ENCODE results near the gene H2AZ1.

The H2AZ1 gene

DNA sequence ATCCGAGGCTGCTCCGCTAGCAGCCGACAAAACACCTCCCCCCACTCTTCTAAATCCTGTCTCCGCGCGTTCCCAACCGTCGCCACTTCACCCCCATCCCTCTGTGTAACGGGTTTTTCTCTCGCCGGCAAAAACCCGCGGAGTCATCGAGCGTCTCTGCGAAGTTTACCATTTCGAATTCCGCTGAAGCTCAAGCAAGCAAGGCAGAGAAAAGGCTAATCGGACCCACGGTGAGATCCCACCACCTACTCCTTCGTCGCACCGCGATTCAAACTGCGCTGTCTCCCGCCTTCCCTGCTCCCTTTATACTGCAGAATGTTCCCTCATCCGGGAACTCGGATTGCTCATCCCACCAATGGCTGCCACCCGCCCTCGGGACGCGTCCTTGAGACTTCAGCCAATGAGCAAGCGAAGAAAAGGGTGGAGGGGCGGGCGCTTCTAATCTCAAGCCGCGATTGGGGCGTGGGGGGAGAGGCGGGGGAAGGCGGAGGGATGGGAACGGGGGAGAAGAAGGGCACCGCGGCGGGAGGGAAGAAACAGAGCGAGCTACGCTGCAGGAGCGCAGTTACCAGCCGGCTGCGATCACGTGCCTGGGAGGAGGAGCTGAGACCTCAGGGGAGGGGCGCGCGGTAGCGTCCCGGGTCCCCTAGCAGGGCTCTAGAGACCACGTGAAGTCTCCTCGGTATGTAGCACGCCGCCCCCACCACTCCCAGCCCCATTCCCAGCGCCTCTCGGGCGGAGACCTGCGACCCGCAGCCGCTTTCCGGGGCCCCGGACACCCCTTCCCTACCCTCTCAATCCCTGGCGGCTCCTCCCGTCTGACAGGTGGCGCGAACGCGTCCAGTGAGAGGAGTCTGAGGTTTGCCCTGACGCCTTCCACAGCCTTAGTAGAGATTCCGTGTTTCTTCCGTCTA lies at the start of gene H2AZ1:
H2AZ1 (minus strand) TSS at position 277 of the 914 bp plus-strand sequence; CDS start at position 172, 105 bp downstream.
- Mint-ChIP-seq H3K4me3 (no peak within 1 kb of the TSS), H3K9me3 (no peaks in the 10 kb centered on the region), H3K27me3 (no peaks in the 10 kb centered on the region), H3K36me3 (no peaks in the 10 kb centered on the region), H3K4me1 (peaks cover 2% of the 10 kb centered on the region), H3K27ac (no peak within 1 kb of the TSS)
- ATAC-seq: peak; percentile 87

DNA sequence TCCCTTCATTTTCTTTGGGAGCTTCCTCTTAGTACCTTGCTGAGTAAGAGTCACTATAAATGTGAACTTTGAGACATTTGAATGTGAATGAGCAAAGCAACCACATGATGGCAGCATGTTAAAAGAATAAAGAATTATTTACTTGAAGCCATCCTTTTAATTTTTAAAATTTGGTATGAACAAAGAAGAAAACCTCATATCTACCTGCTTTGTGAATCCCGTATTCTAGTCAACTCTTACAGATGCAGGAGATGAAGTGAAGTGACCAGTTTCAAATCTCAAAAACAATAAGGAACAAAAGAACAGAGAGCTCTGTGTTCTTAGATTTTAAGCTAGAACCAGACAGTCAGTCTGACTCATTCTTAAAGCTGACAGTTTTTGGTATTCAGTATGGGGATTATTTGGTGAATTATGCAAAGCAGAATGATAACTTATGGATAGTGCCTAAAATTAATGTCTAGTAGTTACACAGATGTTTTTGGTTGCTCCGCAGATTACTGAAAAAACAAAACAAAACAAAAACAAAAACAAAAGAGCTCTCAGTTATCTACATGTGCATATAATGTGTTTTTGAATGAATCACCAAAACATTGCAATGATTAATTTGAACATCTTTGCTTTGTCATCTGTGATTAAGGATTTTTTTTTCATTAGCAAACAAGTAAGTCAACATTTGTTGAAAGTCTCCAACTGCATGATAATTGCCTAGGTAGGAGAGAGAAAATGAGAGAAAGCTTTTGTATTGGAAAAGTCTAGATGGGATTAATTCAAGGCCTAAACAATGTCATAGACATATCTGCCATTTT lies 48.2 kb upstream of the H2AZ1 start:
- no peaks in the 10 kb centered on the region for H3K9me3 Mint-ChIP-seq
- H3K27ac Mint-ChIP-seq: no peak overlapping the region
- H3K27me3 Mint-ChIP-seq: no peaks in the 10 kb centered on the region
- H3K36me3 Mint-ChIP-seq: no peaks in the 10 kb centered on the region
- H3K4me3 Mint-ChIP-seq: no peak overlapping the region
- no peak for ATAC-seq
- H3K4me1 Mint-ChIP-seq: no peaks in the 10 kb centered on the region

DNA sequence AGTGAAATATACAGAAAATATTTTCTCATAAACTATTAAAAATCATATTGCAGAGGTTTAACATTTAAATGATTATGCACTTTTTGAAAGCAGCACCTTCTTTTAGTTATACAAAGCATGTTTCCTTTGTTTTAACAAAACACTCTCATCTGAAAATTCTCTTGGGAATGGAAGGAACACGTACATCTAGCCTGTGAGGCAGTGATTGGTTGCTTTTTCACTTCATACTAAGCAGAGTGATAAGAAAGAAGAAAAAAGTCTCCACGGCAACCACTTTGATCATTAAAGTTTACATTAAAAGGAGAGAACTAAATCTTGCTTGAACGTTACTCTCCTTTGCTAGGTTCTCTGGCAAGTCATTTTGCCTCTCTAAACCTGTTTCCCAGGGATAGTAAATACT lies 41.7 kb upstream of the H2AZ1 start:
- H3K9me3 Mint-ChIP-seq: no peaks in the 10 kb centered on the region
- H3K36me3 Mint-ChIP-seq: no peaks in the 10 kb centered on the region
- H3K4me3 Mint-ChIP-seq: no peak overlapping the region
- H3K4me1 Mint-ChIP-seq: no peaks in the 10 kb centered on the region
- ATAC-seq: no peak
- no peak overlapping the region for H3K27ac Mint-ChIP-seq
- H3K27me3 Mint-ChIP-seq: no peaks in the 10 kb centered on the region

- H3K9me3 Mint-ChIP-seq: no peaks in the 10 kb centered on the region
- peaks cover 28% of the 10 kb centered on the region for H3K27me3 Mint-ChIP-seq
- no peaks in the 10 kb centered on the region for H3K4me1 Mint-ChIP-seq
- no peak overlapping the region for H3K4me3 Mint-ChIP-seq
- ATAC-seq: no peak
- no peak overlapping the region for H3K27ac Mint-ChIP-seq
- H3K36me3 Mint-ChIP-seq: no peaks in the 10 kb centered on the region
These were observed 37.6 kb upstream of the H2AZ1 start for GRCh38 chr4:99987681-99988080.

GRCh38 chr4:99986792-99987191 lies 36.7 kb upstream of the H2AZ1 start:
- ATAC-seq: no peak
- no peak overlapping the region for H3K4me3 Mint-ChIP-seq
- no peaks in the 10 kb centered on the region for H3K4me1 Mint-ChIP-seq
- H3K27me3 Mint-ChIP-seq: peaks cover 33% of the 10 kb centered on the region
- H3K9me3 Mint-ChIP-seq: no peaks in the 10 kb centered on the region
- H3K36me3 Mint-ChIP-seq: no peaks in the 10 kb centered on the region
- H3K27ac Mint-ChIP-seq: no peak overlapping the region

DNA sequence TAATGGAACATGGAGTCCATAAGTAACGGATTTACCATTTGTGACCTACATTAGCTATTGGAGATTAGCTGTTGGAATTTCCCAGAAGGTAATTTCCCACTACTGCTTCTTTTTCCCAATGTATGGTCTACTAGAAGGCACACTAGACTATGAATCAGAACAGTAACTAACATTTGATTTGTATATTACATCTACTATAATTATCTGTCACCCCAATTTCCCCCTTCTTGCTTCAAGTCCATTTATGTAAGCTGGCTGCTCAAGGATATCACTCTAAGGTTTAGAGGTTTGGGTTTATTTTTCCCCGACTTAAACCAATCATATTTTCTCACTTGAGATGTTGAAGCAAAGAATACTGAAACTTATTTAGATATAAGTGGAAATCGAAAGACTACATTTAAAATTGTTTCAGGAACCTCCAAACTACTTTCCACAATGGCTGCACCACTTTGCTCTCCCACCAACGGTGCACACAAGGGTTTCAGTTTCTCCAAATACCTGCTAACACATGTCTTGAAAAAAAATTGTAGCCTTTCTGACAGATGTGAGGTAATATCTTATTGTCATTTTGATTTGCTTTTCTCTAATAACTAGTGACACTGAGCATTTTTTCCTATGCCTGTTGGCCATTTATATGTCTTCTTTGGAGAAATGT lies 33.3 kb upstream of the H2AZ1 start:
- no peak for ATAC-seq
- Mint-ChIP-seq H3K4me1 (no peaks in the 10 kb centered on the region), H3K4me3 (no peak overlapping the region), H3K27me3 (peaks cover 38% of the 10 kb centered on the region), H3K9me3 (peaks cover 2% of the 10 kb centered on the region), H3K36me3 (no peaks in the 10 kb centered on the region), H3K27ac (no peak overlapping the region)

DNA sequence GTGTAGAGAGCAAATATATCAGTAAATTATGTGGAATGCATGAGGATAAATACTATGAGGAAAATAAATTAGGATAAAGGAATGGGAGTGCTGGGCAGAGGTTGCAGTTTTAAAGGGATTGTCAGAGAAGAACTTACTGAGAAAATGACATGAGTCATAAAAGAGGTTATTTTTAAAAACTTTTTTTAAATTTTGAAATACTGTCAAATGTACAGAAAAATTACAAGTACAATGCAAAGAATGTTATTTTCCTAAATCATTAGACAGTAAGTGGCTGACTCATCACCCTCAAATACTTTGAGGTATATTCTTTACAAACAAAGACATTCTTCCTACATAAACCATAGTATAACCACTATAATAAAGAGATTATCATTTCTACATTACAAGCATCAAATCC lies 29.8 kb upstream of the H2AZ1 start:
- H3K9me3 Mint-ChIP-seq: peaks cover 2% of the 10 kb centered on the region
- H3K27ac Mint-ChIP-seq: no peak overlapping the region
- H3K27me3 Mint-ChIP-seq: peaks cover 26% of the 10 kb centered on the region
- H3K36me3 Mint-ChIP-seq: no peaks in the 10 kb centered on the region
- no peak for ATAC-seq
- no peaks in the 10 kb centered on the region for H3K4me1 Mint-ChIP-seq
- H3K4me3 Mint-ChIP-seq: no peak overlapping the region

DNA sequence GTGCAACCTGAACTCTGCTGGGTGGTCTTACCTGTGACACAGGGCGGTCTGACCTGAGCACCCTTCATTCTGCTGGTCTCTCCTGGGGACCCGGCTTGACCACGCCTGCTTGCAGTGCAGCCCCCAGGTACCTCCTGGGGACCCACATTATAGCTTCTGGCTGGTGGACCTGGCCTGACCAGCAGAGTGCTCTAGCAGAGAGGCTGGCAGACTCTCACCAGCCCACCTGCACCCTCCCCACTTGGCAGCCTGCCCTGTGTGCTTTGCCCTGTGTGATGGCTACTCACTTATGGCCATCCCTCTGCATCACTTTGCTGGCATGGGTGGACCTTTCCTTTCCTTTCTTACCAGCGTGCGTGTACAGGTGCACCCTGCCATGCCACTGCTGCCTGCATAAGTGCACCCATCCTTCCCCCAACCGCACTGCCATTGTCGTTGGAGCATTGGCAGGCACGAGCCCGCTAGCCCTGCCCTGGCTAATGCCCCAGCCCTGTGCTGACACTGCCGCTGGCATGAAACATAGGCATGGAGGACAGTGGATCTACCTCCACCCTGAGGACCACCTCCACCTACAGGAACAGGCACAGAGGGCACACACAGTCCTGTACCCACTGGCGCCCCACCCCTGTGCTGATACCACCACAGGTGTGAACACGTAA lies 21.5 kb upstream of the H2AZ1 start:
- no peaks in the 10 kb centered on the region for H3K4me1 Mint-ChIP-seq
- H3K9me3 Mint-ChIP-seq: no peaks in the 10 kb centered on the region
- no peaks in the 10 kb centered on the region for H3K36me3 Mint-ChIP-seq
- no peak overlapping the region for H3K4me3 Mint-ChIP-seq
- no peaks in the 10 kb centered on the region for H3K27me3 Mint-ChIP-seq
- ATAC-seq: no peak
- no peak overlapping the region for H3K27ac Mint-ChIP-seq

- Mint-ChIP-seq H3K9me3 (no peaks in the 10 kb centered on the region), H3K27ac (no peak overlapping the region), H3K36me3 (no peaks in the 10 kb centered on the region), H3K27me3 (no peaks in the 10 kb centered on the region), H3K4me3 (no peak overlapping the region), H3K4me1 (no peaks in the 10 kb centered on the region)
- ATAC-seq: no peak
These were observed 18.3 kb upstream of the H2AZ1 start for GRCh38 chr4:99968330-99968729.

- Mint-ChIP-seq H3K4me1 (no peaks in the 10 kb centered on the region), H3K9me3 (no peaks in the 10 kb centered on the region), H3K27ac (no peak overlapping the region), H3K36me3 (no peaks in the 10 kb centered on the region), H3K4me3 (no peak overlapping the region), H3K27me3 (no peaks in the 10 kb centered on the region)
- no peak for ATAC-seq
These were observed 16.6 kb upstream of the H2AZ1 start for GRCh38 chr4:99966692-99967091.

DNA sequence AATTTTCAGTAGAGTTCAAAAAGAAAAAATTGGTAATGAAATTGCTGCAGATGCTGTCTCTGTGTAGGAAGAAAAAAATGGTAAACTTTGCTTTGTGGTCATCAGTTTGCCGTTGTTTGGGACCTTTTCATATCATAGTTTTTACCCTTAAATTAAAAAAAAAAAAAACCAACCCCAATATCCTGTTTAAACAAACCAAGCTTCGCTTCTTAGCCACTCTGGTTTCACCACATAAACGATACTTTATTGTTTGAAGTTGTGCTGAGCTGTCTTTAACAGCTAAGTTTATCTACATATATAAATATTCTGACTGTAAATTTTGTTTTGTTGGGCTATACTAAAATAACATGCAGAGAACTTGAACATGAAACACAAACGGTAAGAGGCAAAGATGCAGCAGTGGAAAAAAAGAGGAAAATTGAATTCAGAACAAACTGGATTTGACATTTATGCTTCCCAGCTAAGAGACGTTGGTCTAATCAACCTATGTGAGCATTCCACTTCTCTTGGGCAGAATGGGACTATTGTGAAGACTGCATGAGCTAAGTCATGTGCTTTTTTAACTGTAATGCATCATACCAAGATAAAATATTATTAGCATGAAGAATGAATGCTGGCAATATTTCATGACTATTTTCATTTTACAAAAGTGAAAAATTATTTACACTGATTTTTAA lies 15.7 kb upstream of the H2AZ1 start:
- Mint-ChIP-seq H3K27ac (no peak overlapping the region), H3K27me3 (no peaks in the 10 kb centered on the region), H3K4me3 (no peak overlapping the region), H3K36me3 (no peaks in the 10 kb centered on the region), H3K4me1 (no peaks in the 10 kb centered on the region), H3K9me3 (no peaks in the 10 kb centered on the region)
- ATAC-seq: no peak

DNA sequence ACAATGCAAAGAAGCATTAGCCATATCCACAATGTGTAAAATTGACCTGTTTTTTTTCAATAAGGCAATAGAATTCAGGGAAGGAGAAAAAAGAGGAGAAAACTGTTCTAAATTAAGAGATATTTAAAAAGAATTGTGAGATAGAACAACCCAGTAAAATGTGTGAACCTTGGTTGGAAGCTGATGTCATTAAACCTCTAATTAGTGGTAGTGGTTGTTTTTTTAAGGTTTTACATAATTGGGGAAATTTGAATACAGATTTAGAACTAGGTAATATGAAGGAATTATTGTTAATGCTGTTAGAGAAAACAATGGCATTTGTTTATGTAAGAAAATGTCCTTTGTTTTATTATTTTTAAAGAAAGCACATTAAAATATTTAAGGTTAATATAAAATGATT lies 15.1 kb upstream of the H2AZ1 start:
- H3K36me3 Mint-ChIP-seq: no peaks in the 10 kb centered on the region

DNA sequence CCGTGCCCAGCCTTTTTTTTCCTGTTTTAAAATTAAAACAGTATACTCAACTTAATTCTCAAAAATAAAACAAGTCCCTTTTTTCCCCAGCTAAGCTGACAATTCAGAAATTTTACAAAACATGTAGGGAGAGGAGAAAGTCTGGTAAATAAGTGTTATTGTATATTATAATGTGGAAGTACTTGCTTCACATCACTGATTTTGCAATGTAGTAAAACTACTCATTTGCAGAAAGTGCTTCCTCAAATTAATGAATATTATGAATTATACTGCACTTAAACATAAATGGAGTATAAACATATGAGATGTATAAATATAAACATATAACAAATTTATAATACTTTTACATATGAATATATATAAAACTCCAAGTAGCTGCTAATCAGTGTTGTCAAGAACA lies 11.6 kb upstream of the H2AZ1 start:
- no peak overlapping the region for H3K27ac Mint-ChIP-seq
- no peaks in the 10 kb centered on the region for H3K4me1 Mint-ChIP-seq
- peaks cover 13% of the 10 kb centered on the region for H3K36me3 Mint-ChIP-seq
- no peak overlapping the region for H3K4me3 Mint-ChIP-seq
- ATAC-seq: no peak
- H3K9me3 Mint-ChIP-seq: peaks cover 4% of the 10 kb centered on the region
- H3K27me3 Mint-ChIP-seq: no peaks in the 10 kb centered on the region

More for the DNA sequence above, 15.1 kb upstream of the H2AZ1 start:
- no peaks in the 10 kb centered on the region for H3K27me3 Mint-ChIP-seq
- no peak overlapping the region for H3K27ac Mint-ChIP-seq
- no peak overlapping the region for H3K4me3 Mint-ChIP-seq
- ATAC-seq: no peak
- H3K9me3 Mint-ChIP-seq: no peaks in the 10 kb centered on the region
- H3K4me1 Mint-ChIP-seq: no peaks in the 10 kb centered on the region

DNA sequence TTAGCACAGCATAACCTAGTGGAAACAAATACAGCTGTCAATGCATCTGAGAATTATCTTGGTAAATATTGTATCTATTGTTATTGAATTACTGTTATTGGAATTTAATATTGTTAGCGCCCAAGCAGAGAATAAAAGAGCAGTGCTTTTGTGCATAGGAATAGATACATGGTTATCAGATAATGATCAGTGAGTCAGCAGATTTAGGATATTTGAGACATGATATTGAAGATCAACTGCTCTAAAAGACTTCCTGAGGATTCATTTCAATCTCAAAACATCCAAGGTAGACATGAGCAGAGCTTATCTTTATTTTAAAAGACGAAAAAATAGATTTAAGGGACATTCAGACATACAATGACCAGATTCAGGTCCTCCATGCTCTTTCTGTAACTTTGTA lies 10.6 kb upstream of the H2AZ1 start:
- H3K4me3 Mint-ChIP-seq: no peak overlapping the region
- no peaks in the 10 kb centered on the region for H3K27me3 Mint-ChIP-seq
- no peak overlapping the region for H3K27ac Mint-ChIP-seq
- ATAC-seq: no peak
- no peaks in the 10 kb centered on the region for H3K4me1 Mint-ChIP-seq
- peaks cover 9% of the 10 kb centered on the region for H3K9me3 Mint-ChIP-seq
- peaks cover 13% of the 10 kb centered on the region for H3K36me3 Mint-ChIP-seq
